Endothelial cell of umbilical vein (primary cell): ENCODE measurements around the gene CELF1. TPM values are rescaled to one million over a fixed set of nuclear protein-coding genes. Genes with fewer than 3 reads are reported as not detected.

Experiments
- BruUV-seq: library from RNA; stranded (reverse); fragments of 400-500 nt; replicated peaks from 2 replicates; lab custom pipeline; 2021; lab: Mats Ljungman, UMichigan
- CTCF ChIA-PET: fragments of 300-600, 350-600 bp; sonication (Branson Sonifier 250); formaldehyde crosslinking; loops from one replicate; lab custom pipeline; 2021; ENCODE audit warnings: antibody characterized with exemption, inconsistent platforms; lab: Charles Lee
- POLR2A ChIA-PET: fragments of 300-600, 350-600 bp; sonication (Branson Sonifier 250); formaldehyde crosslinking; loops from one replicate; lab custom pipeline; 2021; ENCODE audit warnings: antibody characterized with exemption, inconsistent platforms; lab: Charles Lee
- DNase-seq: peaks from one replicate; pipeline ENCODE4 v3.0.0-alpha.2; 2011; ENCODE audit warnings: low read depth, low spot score
- FAIRE-seq: peaks from 2 replicates; lab custom pipeline; 2011; peaks lifted over from hg19 to GRCh38; lab: Jason Lieb, UNC
- H2AFZ ChIP-seq: 2 replicates; pipeline ENCODE4 v1.6.0; 2012; ENCODE audit warnings: low read depth, low read length, control low read depth, inconsistent platforms
- H3K27ac ChIP-seq: 2 replicates; pipeline ENCODE4 v1.5.1; 2011; ENCODE audit warnings: low read depth, mild to moderate bottlenecking, control low read depth, low read length, moderate library complexity; ENCODE audit not compliant: insufficient read depth
- H3K27me3 ChIP-seq, 2 experiments: 2 replicates each; pipeline versions ENCODE4 v1.6.0 to v1.6.1; 2011; ENCODE audit warnings: low read length in 2 of 2, mixed read lengths in 1 of 2; ENCODE audit not compliant: control insufficient read depth in 2 of 2, insufficient read depth in 2 of 2
- H3K36me3 ChIP-seq, 2 experiments: 2 replicates in 1 of 2; 3 replicates in 1 of 2; pipeline ENCODE4 v1.5.1; 2011; ENCODE audit warnings: low read length in 2 of 2, mild to moderate bottlenecking in 1 of 2, moderate library complexity in 1 of 2; ENCODE audit not compliant: control insufficient read depth in 2 of 2, insufficient read depth in 2 of 2; ENCODE audit errors: extremely low read depth in 1 of 2
- H3K4me1 ChIP-seq: 3 replicates; pipeline ENCODE4 v1.5.1; 2011; ENCODE audit warnings: mild to moderate bottlenecking, low read length; ENCODE audit not compliant: control insufficient read depth, insufficient read depth; ENCODE audit errors: extremely low read depth
- H3K4me2 ChIP-seq: 2 replicates; pipeline ENCODE4 v1.6.1; 2011; ENCODE audit warnings: low read length, control low read depth, mixed read lengths; ENCODE audit not compliant: insufficient read depth
- H3K4me3 ChIP-seq, 3 experiments: fragments of 200-600 bp in 1 of 3; sonication (generic), shearing (Covaris generic) in 1 of 3; replicated peaks in 1 of 3; 2 replicates each; pipeline ENCODE4 v1.5.1; 2011 to 2016; ENCODE audit warnings: control low read depth in 3 of 3, low read length in 3 of 3, mild to moderate bottlenecking in 2 of 3, inconsistent platforms in 1 of 3, low read depth in 1 of 3, moderate library complexity in 1 of 3; ENCODE audit not compliant: insufficient read depth in 1 of 3
- H3K79me2 ChIP-seq: 2 replicates; pipeline ENCODE4 v1.6.0; 2012; ENCODE audit warnings: low read length, inconsistent platforms; ENCODE audit not compliant: control insufficient read depth, insufficient read depth
- H3K9ac ChIP-seq: replicated peaks from 2 replicates; pipeline ENCODE3; 2011; ENCODE audit warnings: low read length, control low read depth; ENCODE audit not compliant: insufficient read depth; ENCODE audit errors: extremely low read depth
- H3K9me1 ChIP-seq: replicated peaks from 3 replicates; pipeline ENCODE4 v1.6.0; 2011; ENCODE audit warnings: mild to moderate bottlenecking, low read length; ENCODE audit not compliant: control insufficient read depth, insufficient read depth; ENCODE audit errors: extremely low read depth
- H3K9me3 ChIP-seq: replicated peaks from 2 replicates; pipeline ENCODE4 v1.5.1; 2012; ENCODE audit warnings: low read length, inconsistent platforms; ENCODE audit not compliant: control insufficient read depth, insufficient read depth
- H4K20me1 ChIP-seq: replicated peaks from 2 replicates; pipeline ENCODE3; 2011; ENCODE audit warnings: mild to moderate bottlenecking, low read length; ENCODE audit not compliant: control insufficient read depth, insufficient read depth; ENCODE audit errors: extremely low read depth
- CTCF ChIP-seq, 2 donors: IDR thresholded peaks; 1 replicate in 1 of 2; 2 replicates in 1 of 2; pipeline ENCODE4 v1.5.1; 2011; ENCODE audit warnings: low read length in 2 of 2, mild to moderate bottlenecking in 2 of 2, moderate library complexity in 2 of 2, control low read depth in 1 of 2, inconsistent platforms in 1 of 2, low read depth in 1 of 2; ENCODE audit not compliant: insufficient read depth in 1 of 2; ENCODE audit errors: extremely low read depth in 1 of 2
- EZH2 ChIP-seq: IDR thresholded peaks from 2 replicates; pipeline ENCODE4 v1.6.1; 2012; ENCODE audit warnings: borderline replicate concordance, low read depth, mild to moderate bottlenecking, moderate library complexity, low read length, inconsistent platforms; ENCODE audit not compliant: severe bottlenecking
- FOS ChIP-seq: IDR thresholded peaks from 2 replicates; pipeline ENCODE4 v1.6.1; 2011; ENCODE audit warnings: mild to moderate bottlenecking, low read length, moderate library complexity, borderline replicate concordance; ENCODE audit not compliant: insufficient read depth
- GATA2 ChIP-seq: IDR thresholded peaks from 2 replicates; pipeline ENCODE4 v1.7.0; 2011; ENCODE audit warnings: low read depth, mild to moderate bottlenecking, moderate library complexity, mixed read lengths, low read length; ENCODE audit not compliant: insufficient read length, insufficient read depth
- JUN ChIP-seq: IDR thresholded peaks from 2 replicates; pipeline ENCODE4 v1.6.1; 2011; ENCODE audit warnings: borderline replicate concordance, low read depth; ENCODE audit not compliant: insufficient read length, insufficient read depth
- MAX ChIP-seq: IDR thresholded peaks from 2 replicates; pipeline ENCODE4 v1.6.1; 2011; ENCODE audit not compliant: insufficient read depth, insufficient read length
- MYC ChIP-seq: IDR thresholded peaks from one replicate; pipeline ENCODE4 v1.6.1; 2011; ENCODE audit warnings: mild to moderate bottlenecking, low read depth, low read length
- POLR2A ChIP-seq: IDR thresholded peaks from 2 replicates; pipeline ENCODE4 v1.6.1; 2012; ENCODE audit warnings: low read depth, mild to moderate bottlenecking, control low read depth, low read length
- POLR2AphosphoS5 ChIP-seq: IDR thresholded peaks from 2 replicates; pipeline ENCODE4 v1.6.1; 2012; ENCODE audit warnings: low read depth, mild to moderate bottlenecking, control low read depth, low read length, moderate library complexity; ENCODE audit not compliant: insufficient read depth
- dilution Hi-C: fragments of 300-500 bp; cut with MboI; formaldehyde crosslinking; loops from one replicate; pipeline ENCODE4 v1.15.0; 2019; ENCODE audit warnings: low sequenced_read_pairs; ENCODE audit not compliant: extremely low pct_ligation_motif_present
- intact Hi-C: fragments of 100-400 bp; cut with micrococcal nuclease; formaldehyde crosslinking; loops from one replicate; pipeline ENCODE4 v1.10.0; 2022
- polyA plus RNA-seq, 4 experiments: library from polyadenylated mRNA; depleted of rRNA in 3 of 4; stranded (reverse) in 3 of 4; unstranded in 1 of 4; fragments of >200 nt; gene quantifications; 2 replicates each; pipeline versions ENCODE4 v1.2.1 to v1.2.3, GENCODE V29; 2011 to 2012; ENCODE audit warnings: missing spikeins in 1 of 4
- total RNA-seq: library from RNA; stranded (reverse); gene quantifications from 2 replicates; pipeline ENCODE4 v1.2.3, GENCODE V29; 2021

Gene CELF1
- total and polyA plus RNA-seq, 2 donors (not counting 3 experiments of a cell fraction or from before 2014, with no cell fraction given) = 66.3 to 120 TPM

- no peak overlapping the region for H3K4me2 ChIP-seq
- FAIRE-seq (no peak), DNase-seq (no peak)
- H3K27ac ChIP-seq = no peak overlapping the region
- peaks cover 0 to under 1% of the 10 kb centered on the region in 2 experiments for H3K27me3 ChIP-seq
- no peaks in the 10 kb centered on the region for H3K9me1 ChIP-seq
- POLR2A ChIA-PET = no interaction called here
- CTCF ChIA-PET = no interaction called here
- H3K4me1 ChIP-seq = peaks cover 6% of the 10 kb centered on the region
- H3K9ac ChIP-seq = no peak overlapping the region
- H4K20me1 ChIP-seq = no peaks in the 10 kb centered on the region
- BruUV-seq = no TSS peak
- H2AFZ ChIP-seq = no peak overlapping the region
- TF ChIP-seq POLR2A = no peak
- no peak for TF ChIP-seq POLR2AphosphoS5
- TF ChIP-seq MAX = no peak
- TF ChIP-seq CTCF (IDR thresholded peaks at IDR 0.05; ENCODE audit: extremely low read depth in 1 of 2, insufficient read depth in 1 of 2, low read depth in 1 of 2, low read length in 2 of 2) = no peak
- no peak for TF ChIP-seq GATA2
- TF ChIP-seq FOS = no peak
- TF ChIP-seq EZH2 = no peak
- no peak for TF ChIP-seq MYC
- no peak for TF ChIP-seq JUN
- peaks cover 2 to 12% of the 10 kb centered on the region in 2 experiments for H3K36me3 ChIP-seq
- intact Hi-C loops = no loop called here
- H3K9me3 ChIP-seq = no peaks in the 10 kb centered on the region
- H3K4me3 ChIP-seq = no peak overlapping the region
- H3K79me2 ChIP-seq = no peaks in the 10 kb centered on the region
- dilution Hi-C loops = no loop called here
These were observed 34.2 kb upstream of the CELF1 start for GRCh38 chr11:47587039-47587716.
